Neural progenitor cell (in vitro differentiated cells): ENCODE results near the gene CDKL5.

ENCODE experiments used
- CTCF ChIP-seq: fragments of 200-600 bp; sonication (generic); IDR thresholded peaks from 2 replicates; pipeline ENCODE4 v1.5.1; 2017; ENCODE audit warnings: antibody characterized with exemption, mild to moderate bottlenecking
- EZH2 ChIP-seq: fragments of 200-600 bp; sonication (generic); IDR thresholded peaks from 2 replicates; pipeline ENCODE4 v1.6.1; 2017; ENCODE audit warnings: antibody characterized with exemption, mild to moderate bottlenecking, moderate library complexity

- no peak for TF ChIP-seq CTCF
- no peak for TF ChIP-seq EZH2
Measured at GRCh38 chrX:18654875-18655836, 229.7 kb downstream of the CDKL5 start.
